ENCODE results near the gene SH3TC1. TPM values are rescaled to one million over a fixed set of nuclear protein-coding genes. Genes with fewer than 3 reads are reported as not detected.

The SH3TC1 gene
- total and polyA plus RNA-seq, 2 of the 8 experiments (the other 6 are each of a cell fraction or from before 2014, with no cell fraction given) = 0.15 TPM; not detected in 1

- TF ChIP-seq, protein P1, sequence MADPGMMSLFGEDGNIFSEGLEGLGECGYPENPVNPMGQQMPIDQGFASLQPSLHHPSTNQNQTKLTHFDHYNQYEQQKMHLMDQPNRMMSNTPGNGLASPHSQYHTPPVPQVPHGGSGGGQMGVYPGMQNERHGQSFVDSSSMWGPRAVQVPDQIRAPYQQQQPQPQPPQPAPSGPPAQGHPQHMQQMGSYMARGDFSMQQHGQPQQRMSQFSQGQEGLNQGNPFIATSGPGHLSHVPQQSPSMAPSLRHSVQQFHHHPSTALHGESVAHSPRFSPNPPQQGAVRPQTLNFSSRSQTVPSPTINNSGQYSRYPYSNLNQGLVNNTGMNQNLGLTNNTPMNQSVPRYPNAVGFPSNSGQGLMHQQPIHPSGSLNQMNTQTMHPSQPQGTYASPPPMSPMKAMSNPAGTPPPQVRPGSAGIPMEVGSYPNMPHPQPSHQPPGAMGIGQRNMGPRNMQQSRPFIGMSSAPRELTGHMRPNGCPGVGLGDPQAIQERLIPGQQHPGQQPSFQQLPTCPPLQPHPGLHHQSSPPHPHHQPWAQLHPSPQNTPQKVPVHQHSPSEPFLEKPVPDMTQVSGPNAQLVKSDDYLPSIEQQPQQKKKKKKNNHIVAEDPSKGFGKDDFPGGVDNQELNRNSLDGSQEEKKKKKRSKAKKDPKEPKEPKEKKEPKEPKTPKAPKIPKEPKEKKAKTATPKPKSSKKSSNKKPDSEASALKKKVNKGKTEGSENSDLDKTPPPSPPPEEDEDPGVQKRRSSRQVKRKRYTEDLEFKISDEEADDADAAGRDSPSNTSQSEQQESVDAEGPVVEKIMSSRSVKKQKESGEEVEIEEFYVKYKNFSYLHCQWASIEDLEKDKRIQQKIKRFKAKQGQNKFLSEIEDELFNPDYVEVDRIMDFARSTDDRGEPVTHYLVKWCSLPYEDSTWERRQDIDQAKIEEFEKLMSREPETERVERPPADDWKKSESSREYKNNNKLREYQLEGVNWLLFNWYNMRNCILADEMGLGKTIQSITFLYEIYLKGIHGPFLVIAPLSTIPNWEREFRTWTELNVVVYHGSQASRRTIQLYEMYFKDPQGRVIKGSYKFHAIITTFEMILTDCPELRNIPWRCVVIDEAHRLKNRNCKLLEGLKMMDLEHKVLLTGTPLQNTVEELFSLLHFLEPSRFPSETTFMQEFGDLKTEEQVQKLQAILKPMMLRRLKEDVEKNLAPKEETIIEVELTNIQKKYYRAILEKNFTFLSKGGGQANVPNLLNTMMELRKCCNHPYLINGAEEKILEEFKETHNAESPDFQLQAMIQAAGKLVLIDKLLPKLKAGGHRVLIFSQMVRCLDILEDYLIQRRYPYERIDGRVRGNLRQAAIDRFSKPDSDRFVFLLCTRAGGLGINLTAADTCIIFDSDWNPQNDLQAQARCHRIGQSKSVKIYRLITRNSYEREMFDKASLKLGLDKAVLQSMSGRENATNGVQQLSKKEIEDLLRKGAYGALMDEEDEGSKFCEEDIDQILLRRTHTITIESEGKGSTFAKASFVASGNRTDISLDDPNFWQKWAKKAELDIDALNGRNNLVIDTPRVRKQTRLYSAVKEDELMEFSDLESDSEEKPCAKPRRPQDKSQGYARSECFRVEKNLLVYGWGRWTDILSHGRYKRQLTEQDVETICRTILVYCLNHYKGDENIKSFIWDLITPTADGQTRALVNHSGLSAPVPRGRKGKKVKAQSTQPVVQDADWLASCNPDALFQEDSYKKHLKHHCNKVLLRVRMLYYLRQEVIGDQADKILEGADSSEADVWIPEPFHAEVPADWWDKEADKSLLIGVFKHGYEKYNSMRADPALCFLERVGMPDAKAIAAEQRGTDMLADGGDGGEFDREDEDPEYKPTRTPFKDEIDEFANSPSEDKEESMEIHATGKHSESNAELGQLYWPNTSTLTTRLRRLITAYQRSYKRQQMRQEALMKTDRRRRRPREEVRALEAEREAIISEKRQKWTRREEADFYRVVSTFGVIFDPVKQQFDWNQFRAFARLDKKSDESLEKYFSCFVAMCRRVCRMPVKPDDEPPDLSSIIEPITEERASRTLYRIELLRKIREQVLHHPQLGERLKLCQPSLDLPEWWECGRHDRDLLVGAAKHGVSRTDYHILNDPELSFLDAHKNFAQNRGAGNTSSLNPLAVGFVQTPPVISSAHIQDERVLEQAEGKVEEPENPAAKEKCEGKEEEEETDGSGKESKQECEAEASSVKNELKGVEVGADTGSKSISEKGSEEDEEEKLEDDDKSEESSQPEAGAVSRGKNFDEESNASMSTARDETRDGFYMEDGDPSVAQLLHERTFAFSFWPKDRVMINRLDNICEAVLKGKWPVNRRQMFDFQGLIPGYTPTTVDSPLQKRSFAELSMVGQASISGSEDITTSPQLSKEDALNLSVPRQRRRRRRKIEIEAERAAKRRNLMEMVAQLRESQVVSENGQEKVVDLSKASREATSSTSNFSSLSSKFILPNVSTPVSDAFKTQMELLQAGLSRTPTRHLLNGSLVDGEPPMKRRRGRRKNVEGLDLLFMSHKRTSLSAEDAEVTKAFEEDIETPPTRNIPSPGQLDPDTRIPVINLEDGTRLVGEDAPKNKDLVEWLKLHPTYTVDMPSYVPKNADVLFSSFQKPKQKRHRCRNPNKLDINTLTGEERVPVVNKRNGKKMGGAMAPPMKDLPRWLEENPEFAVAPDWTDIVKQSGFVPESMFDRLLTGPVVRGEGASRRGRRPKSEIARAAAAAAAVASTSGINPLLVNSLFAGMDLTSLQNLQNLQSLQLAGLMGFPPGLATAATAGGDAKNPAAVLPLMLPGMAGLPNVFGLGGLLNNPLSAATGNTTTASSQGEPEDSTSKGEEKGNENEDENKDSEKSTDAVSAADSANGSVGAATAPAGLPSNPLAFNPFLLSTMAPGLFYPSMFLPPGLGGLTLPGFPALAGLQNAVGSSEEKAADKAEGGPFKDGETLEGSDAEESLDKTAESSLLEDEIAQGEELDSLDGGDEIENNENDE (IDR thresholded peaks at IDR 0.05; ENCODE audit: insufficient replicate concordance, low read length) = no peak
- TF ChIP-seq USF2 (IDR thresholded peaks at IDR 0.05; ENCODE audit: low read length) (peak; percentile 22; the same call in 1 of the 2 replicates), JUND (IDR thresholded peaks at IDR 0.05; ENCODE audit: low read length) (0 out of 2 replicates have a peak, but pooled peaks have one; percentile 11), TBP (IDR thresholded peaks at IDR 0.05; ENCODE audit: low read depth, low read length) (0 out of 2 replicates have a peak, but pooled peaks have one; percentile 21), SIRT6 (IDR thresholded peaks at IDR 0.05; ENCODE audit: low read length) (no peak)
- TF ChIP-seq, protein P2, sequence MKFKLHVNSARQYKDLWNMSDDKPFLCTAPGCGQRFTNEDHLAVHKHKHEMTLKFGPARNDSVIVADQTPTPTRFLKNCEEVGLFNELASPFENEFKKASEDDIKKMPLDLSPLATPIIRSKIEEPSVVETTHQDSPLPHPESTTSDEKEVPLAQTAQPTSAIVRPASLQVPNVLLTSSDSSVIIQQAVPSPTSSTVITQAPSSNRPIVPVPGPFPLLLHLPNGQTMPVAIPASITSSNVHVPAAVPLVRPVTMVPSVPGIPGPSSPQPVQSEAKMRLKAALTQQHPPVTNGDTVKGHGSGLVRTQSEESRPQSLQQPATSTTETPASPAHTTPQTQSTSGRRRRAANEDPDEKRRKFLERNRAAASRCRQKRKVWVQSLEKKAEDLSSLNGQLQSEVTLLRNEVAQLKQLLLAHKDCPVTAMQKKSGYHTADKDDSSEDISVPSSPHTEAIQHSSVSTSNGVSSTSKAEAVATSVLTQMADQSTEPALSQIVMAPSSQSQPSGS (IDR thresholded peaks at IDR 0.05; ENCODE audit: low read length) = no peak
Measured at GRCh38 chr4:8241895-8242696, 43.0 kb downstream of the SH3TC1 start (continued).
